ENCODE results near the gene MPHOSPH6. TPM values are rescaled to one million over a fixed set of nuclear protein-coding genes. Genes with fewer than 3 reads are reported as not detected.
"Not testable (repeated sequence)": the region's sequence is repeated elsewhere in the genome, so short reads cannot be mapped to it uniquely, and the experiment has no call there.

The MPHOSPH6 gene, protein sequence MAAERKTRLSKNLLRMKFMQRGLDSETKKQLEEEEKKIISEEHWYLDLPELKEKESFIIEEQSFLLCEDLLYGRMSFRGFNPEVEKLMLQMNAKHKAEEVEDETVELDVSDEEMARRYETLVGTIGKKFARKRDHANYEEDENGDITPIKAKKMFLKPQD
- 10 to 100 TPM; 35.4 to 43.1 (median 37.4) TPM for polyA plus RNA-seq (ENCODE audit: insufficient read depth in 1 of 5, insufficient read length in 5 of 5, low replicate concordance in 1 of 5)
- long read RNA-seq, donor 1, transcript MPHOSPH6-201 (5 exons, 1,103 nt) = major isoform, 18 of 27 reads
- long read RNA-seq, donor 1, partial matches to known transcripts = 5 of 27 reads
- long read RNA-seq, donor 1, other reads (novel, unspliced or antisense) = 0 of 27 reads
- long read RNA-seq, donor 2, transcript MPHOSPH6-201 (5 exons, 1,103 nt) = major isoform, 6 of 7 reads
- long read RNA-seq, donor 2, partial matches to known transcripts = 0 of 7 reads
- long read RNA-seq, donor 2, other reads (novel, unspliced or antisense) = 0 of 7 reads
- long read RNA-seq, donor 3, transcript MPHOSPH6-201 (5 exons, 1,103 nt) = major isoform, 10 of 10 reads
- long read RNA-seq, donor 3, partial matches to known transcripts = 0 of 10 reads
- long read RNA-seq, donor 3, other reads (novel, unspliced or antisense) = 0 of 10 reads
- long read RNA-seq, donor 4, transcript MPHOSPH6-201 (5 exons, 1,103 nt) = major isoform, 5 of 6 reads
- long read RNA-seq, donor 4, partial matches to known transcripts = 0 of 6 reads
- long read RNA-seq, donor 4, other reads (novel, unspliced or antisense) = 0 of 6 reads
- long read RNA-seq, donor 5, transcript MPHOSPH6-201 (5 exons, 1,103 nt) = major isoform, 15 of 24 reads
- long read RNA-seq, donor 5, partial matches to known transcripts = 7 of 24 reads
- long read RNA-seq, donor 5, other reads (novel, unspliced or antisense) = 0 of 24 reads
- long read RNA-seq, donor 6, transcript MPHOSPH6-201 (5 exons, 1,103 nt) = major isoform, 15 of 27 reads
- long read RNA-seq, donor 6, partial matches to known transcripts = 9 of 27 reads
- long read RNA-seq, donor 6, other reads (novel, unspliced or antisense) = 0 of 27 reads
- long read RNA-seq, donor 7, transcript MPHOSPH6-201 (5 exons, 1,103 nt) = major isoform, 10 of 12 reads
- long read RNA-seq, donor 7, partial matches to known transcripts = 0 of 12 reads
- long read RNA-seq, donor 7, other reads (novel, unspliced or antisense) = 0 of 12 reads
- long read RNA-seq, donor 8, partial matches to known transcripts = 0 of 6 reads
- long read RNA-seq, donor 8, other reads (novel, unspliced or antisense) = 0 of 6 reads

DNA sequence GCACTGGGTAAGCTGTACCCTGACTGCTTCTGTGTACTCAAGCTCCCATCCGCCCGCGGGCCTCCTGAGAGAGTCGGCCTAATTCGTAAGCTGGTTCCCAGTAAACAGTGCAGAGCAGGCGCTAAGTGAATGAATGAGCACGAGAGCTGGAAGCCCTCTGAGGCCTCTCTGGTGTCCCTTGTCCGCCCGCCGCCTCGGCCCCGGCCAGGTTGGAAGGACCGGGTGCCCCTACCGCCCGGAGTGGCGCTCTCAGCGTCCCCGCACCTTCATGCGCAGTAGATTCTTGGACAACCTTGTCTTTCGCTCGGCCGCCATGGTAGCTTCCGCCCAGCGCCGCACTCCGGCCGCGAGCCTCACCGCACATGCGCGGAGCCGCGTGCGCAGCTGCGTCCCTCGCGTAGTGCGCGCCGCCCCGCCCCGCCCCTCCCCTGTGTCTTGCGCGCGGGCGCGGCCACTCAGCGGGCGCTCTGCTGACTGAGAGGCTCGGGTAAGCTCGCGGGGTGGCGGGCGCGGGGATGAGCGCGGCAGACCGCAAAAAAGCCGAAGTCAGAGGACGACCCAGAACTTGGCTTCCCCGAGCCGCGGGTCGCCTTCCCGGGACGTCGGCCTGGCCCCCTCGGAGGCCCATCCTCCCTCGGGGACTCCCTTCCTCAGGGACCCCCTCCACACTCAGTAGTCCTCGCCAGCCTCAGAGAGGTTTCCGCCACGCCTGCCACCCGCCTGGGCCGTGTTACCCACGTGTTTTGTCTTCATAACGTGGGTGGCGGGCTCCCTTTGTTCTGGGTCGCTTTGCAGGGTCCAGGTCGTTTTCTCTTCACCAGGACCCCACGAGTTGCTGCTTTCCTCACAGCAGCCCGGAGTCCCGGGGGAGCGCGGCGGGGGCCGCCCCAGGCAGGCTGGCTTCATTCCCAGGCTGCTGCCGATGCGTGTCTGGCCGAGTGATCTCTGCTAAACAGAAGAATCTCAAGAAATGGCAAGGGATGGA, at the start of gene MPHOSPH6:
Gene MPHOSPH6 (minus strand): TSS at position 364 of the 985 bp plus-strand sequence. CDS start 49 bp downstream, at position 315.
- peak; percentile 92 to 93 for DNase-seq

DNA sequence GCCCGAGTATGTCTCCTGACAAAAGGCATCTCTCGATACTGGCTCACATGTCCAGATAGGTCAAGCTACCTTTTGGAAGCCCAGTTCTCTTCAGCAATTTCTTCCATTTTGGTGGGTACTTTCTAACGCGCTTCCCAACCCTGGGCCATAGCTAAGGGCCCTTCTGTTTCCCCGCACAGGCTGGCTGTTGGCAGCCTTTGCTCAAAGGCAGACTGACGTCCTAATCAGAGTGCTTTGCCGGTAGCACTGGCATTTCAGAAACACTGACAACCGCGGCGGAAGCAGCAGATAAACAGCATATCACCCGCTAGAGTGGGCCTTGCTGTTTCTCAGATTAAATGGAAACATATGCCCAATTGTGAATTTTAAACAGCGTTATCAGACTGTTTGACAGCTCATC, 49.3 kb upstream of the MPHOSPH6 start:
- no peak for DNase-seq

DNA sequence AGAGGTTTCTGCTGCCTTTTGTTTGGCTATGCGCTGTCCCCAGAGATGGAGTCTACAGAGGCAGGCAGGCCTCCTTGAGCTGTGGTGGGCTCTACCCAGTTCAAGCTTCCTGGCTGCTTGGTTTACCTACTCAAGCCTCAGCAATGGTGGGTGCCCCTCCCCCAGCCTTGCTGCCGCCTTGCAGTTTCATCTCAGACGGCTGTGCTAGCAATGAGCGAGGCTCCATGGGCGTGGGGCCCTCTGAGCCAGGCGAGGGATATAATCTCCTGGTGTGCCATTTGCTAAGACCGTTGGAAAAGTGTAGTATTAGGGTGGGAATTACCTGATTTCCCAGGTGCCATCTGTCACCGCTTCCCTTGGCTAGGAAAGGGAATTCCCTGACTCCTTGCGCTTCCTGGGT, 39.3 kb upstream of the MPHOSPH6 start:
- DNase-seq = not testable (repeated sequence)

DNA sequence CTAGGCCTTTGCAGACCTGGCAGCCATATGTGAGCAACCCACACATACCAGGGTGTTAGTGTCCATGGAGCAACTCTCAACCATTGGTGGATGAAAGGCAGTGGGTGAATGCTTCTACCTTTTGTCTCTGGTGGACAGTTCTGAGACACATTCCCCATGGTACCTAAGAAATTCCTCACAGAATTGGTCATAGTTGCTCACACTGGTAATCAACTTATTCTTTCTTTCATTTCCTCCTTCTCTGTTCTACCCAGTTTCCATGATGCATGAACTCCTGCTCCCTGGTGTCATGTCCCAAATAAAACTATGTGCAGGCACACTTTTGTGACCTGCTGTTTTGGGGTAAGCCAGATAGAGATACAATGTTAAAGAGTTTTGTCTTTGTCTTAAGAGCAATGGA, 33.2 kb upstream of the MPHOSPH6 start:
- DNase-seq = no peak

DNA sequence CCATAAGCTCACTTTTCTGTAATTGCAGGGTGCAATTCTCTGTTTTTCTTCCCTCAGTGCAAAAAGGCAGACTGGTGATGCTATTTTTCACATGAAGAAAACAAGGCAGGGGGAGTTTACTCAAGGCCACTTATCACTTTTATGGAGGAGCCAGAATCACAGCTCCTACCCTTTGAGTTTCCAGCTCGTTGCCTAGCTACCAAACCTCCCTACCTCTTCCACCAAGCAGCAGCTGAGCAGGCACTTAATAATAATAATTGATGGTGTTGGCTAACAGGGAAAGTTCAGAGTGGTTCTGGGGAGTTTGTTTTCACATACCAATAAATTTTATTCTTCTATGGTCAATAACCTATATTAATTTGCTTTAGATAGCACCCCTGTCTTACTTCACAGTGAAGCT, 31.9 kb upstream of the MPHOSPH6 start:
- no peak for DNase-seq

DNA sequence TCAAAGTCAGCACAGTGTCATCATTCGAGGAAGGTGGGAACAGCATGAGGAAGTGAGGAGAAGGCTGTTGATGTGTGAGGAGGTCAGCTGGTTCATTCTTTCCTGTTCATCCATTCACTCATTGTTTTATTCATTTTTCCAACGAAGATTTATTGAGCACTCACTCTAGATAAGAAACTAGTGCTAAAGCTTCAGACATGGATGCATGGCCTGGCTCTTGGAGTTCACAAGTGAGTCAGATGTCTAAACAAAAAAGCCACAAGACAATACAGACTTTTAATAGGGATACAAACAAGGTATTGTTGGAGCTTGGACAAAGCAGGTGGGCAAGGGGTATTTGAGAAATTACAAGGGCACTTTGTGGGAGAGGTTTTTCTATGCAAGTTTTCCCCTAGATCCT, 31.3 kb upstream of the MPHOSPH6 start:
- no peak for DNase-seq

DNA sequence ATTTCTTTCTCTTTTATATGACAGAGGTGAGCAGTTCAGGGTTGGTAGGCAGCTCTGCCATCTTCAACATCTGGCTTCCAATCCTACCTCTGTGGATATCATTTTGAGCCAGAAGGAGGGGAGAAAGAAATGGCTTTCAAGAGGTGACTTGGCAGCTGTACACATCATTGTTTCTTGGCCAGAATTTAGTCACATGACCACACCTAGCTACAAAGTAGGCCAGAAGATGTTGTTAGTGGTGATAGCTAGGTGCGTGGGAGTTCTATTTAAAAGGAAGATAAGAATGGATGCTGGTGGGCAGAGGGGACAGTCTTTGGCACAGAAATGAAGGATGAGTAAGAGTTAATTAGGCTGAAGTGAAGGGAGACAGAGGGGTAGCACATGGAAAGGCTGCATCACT, 29.2 kb upstream of the MPHOSPH6 start:
- DNase-seq = no peak

DNA sequence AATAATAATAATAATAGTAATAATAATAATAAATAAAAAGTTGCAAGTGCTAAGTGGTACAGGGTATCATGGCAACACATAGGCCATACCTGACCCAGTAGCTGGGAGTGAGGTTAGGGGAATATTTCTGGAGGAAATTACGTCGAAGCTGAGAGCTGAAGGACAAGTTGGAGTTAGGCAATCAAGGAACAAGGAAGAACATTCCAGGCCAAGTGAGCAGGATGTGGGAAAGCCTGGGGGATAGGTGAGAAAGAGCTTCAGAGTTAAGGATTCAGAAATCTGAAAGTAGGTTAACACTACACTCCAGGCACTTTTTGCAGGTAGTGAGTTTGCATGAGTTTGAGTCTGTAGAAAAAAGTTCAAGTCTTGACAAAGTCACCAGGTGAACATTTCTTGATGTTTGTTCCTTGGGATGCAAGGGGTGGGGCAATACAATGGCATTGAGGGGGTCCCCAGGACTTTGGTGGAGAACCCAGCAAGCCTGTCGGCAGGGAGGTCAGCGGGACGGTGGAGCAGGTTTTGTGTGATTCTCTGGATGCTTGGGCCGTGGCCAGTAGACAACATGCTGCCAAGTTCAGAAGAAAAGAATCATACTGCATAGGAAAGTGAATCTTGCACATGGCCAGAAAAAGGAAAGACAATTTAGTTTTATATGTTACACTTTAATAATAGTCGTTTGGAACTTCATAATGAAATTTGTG, 27.7 kb upstream of the MPHOSPH6 start:
- no peak for DNase-seq

DNA sequence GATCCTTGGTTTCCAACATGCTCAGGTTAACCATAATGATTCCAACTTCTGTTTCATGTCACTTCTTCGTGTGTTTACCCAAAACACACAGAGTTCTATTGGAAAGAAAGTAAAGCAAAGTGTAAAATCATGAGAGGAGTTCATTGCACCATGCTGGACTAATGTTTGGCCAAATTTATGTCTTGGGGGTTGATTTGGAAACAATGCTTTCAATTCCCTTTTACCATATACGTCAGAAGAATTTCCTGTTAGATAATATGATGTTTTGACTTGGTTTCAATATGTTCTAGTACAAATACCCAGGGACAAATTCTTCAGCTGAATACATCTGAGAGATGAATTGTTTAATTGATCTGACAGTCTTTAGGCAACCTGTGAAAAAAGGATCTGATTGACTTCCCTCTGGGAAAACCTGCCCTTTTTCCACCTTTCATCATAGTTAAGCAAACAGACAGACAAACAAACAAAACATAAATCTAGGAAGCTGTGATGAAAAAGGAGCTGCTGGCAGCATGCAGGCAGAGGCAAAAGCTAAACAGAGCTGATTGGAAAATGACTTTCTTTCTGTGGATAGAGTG, 26.0 kb upstream of the MPHOSPH6 start:
- no peak for DNase-seq

DNA sequence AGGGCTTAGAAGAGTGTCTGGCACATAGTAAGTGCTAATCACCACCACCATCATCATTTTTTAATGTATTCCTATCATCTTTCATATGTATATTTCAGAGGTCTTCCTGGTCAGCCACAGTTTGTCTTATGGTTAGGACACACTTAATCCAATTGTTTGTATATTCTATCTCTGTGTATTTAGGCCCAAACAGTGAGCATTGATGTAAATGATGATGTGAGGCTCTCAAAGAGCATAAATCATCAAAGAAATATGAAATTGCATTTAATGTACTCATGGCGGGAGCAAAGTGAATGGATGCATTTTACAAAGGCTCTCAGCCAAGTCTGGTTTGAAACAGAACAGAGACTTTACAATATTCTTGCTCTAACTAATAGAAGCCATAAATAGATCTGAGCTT, 24.1 kb upstream of the MPHOSPH6 start:
- peak in 1 of 2 donors; percentile 16 for DNase-seq

DNA sequence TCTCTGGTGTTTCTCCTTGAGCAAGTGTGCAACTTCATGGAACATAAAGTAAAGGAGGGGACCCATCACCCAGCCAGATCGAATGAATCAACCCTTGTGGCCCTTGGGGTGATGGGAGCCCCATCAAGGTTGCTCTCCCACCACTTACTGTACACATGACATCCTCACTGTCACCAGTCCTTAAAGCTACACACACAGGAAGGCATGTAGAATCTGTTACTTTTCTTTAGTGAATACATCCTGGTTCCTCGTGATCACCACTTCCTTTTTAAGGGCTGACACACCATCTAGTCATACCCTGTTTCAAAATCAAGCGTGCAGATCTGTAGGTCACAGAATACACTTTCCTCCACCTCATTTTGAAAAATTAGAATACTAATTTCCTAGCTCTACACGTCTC, 22.6 kb upstream of the MPHOSPH6 start:
- no peak for DNase-seq

DNA sequence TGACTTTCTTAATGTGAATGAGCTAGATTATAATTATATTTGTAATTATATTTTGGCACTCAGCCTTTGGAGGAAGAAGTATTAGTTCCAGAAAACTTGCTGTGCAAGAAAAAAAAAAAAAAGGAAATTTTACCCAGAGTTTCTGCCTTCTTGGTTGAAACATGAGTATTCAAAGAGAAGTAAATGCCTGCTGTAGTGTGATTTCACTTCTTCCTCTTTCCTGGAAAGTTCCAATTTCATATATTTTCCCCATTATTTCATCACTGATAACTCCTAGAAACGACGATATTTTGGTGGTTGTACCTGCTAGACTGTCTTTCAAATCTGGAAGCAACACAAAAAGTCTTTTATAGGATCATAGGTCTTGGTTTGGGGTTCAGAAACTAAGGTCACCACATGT, 20.4 kb upstream of the MPHOSPH6 start:
- DNase-seq = no peak

DNA sequence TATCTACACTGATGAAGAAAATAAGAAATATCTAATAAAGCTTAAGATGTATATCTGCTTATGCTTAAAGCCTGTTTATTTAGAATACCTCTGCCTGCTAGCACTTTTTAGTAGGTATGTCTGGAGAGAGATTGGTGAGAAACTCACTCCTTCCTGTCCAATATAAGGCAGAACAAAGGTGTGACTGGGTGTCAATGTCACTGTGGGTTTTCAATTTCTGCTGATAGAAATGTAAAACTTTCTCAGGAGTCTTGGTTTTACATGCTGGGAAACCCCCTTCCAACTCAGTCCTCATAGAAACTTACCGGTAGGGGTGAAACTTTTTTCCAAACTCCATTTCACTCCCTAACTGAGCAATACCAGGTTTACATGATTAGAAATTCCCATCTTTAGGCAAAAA, 17.8 kb upstream of the MPHOSPH6 start:
- no peak for DNase-seq

DNA sequence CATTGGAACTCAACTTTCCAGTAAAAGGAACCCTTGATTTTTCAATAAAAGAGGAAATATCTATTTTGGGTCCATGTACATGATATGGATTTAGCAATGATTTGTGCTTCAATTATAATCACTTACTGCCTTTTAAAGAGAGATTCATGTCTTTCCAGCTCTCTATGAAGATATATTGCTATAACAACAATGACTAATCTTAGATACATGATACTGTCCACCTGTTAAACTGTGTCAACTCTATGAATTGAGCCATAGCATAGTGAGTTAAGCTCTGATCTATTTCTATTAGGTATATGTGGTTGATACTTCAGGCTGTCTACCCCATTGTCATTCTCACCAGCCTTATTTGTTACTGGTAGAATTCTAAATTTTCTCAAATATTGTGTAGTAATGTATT, 15.0 kb upstream of the MPHOSPH6 start:
- no peak for DNase-seq

DNA sequence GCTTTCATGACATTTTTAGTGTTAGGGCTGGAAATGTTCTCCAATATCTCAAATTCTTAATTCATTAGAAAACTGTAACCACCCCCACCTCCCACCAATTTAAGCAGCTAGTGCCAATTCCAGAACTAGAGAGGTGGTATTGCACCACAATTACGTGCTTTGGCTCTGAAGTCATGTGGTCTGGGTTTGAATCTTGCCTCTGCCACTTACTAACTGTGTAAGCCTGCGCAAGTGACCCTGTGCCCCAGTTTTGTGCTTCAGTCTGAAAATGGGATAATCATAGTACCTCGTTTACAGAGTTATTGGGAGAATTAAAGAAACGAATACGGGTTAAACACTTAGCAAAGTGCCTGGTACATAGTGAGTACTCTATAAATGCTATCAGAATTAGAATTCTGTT, 14.2 kb upstream of the MPHOSPH6 start:
- no peak for DNase-seq

DNA sequence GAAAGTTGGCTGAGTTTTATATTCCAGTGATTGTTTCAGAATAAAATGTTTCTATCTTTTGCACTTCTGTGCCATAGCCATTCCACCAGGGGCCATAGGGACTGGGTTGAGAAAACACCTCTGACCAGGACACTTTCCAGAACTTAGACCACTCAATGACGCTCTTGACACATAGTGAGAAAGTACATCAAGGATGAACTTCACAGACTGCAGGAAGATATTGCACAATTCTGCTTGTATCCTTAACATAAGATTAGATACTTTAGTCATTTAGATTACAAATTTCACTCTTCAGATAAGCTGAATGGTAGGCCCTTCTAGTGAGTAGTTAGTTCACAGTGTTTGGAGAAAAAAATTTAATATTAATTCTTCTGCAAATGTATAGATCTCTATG, 13.0 kb upstream of the MPHOSPH6 start:
- DNase-seq = no peak

DNA sequence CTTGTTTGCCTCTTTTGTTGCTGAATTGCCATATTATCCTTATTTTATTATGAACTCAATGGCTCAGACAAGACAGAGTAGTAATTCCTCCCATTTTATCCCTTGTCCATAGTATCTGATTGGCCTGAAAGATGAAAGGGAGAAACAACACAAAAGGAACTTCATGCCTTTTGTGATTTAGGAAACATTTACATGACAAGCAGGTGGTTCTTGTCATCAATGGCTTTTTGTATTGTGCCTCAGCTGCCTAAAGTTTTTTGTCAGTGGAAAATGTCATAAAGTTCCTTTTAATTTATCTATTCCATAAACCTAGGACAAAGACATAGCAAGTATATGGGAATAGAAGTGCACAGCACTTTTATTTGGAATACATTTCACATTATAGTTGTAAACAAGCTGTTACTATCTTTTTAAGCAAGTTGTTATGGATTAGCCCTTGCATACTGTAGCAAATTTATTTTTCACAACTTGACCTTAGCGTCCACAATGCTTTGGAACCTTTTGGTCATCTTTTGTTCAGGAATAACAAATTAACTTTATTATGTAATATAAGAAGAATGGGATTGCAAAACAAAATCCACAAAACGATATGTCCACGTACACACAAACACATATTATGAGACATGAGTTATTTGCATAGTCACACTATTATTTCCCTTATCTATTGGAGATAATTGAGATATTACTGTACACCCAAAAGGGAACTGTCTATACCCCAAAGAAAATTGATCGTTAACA, 12.4 kb upstream of the MPHOSPH6 start:
- no peak for DNase-seq

DNA sequence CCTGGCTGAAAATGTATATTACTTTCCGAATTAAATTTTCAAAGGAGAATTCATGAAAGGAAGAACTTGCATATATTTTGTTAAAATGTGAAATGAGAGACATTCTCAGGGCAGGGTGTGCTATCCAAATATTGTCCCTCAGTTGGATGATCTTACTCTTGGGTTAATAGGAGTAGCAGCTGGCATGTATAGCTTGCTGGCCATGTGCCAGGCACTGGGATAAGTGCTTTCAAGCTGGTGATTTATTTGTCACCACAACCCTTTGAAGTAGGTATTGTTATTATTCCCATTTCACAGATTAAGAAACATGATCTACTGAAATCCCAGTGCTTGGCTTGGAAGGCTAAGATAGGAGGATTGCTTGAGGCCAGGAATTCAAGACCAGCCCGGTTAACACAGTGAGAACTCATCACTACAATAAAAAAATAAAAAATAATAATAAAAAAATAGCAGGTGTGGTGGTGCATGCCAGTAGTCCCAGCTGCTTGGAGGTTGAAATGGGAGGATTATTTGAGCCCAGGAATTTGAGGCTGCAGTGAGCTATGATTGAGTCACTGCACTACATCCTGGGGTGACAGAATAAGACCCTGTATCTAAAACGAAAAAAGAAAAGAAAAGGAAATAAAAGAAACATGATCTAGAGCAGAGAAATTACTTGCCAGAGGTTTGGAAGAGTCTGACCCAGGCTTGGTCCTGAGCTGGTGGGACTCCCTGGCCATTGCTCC, 11.6 kb upstream of the MPHOSPH6 start:
- DNase-seq = no peak
